Measurements from ENCODE around the gene ARMH2. TPM values are rescaled to one million over a fixed set of nuclear protein-coding genes. Genes with fewer than 3 reads are reported as not detected.

The ARMH2 gene
- total RNA-seq, 1 experiment from 2014 or later: not detected

- TF ChIP-seq CTCF (IDR thresholded peaks at IDR 0.05; ENCODE audit: insufficient read depth in 1 of 2, low read depth in 1 of 2, low read length in 1 of 2, severe bottlenecking in 1 of 2, unreplicated experiment in 1 of 2): no peak
- peaks cover 2% of the 10 kb centered on the region for H3K27me3 Mint-ChIP-seq (ENCODE audit: insufficient read depth, unreplicated experiment)
- intact Hi-C loops (cut with micrococcal nuclease; ENCODE audit: unreplicated experiment): no loop called here
- Histone ChIP-seq H3K9me3 (no peaks in the 10 kb centered on the region), H3K4me1 (no peaks in the 10 kb centered on the region), H3K36me3 (ENCODE audit: control insufficient read depth, insufficient read depth, low read length) (no peaks in the 10 kb centered on the region), H3K27me3 (replicated peaks; ENCODE audit: control insufficient read depth, insufficient read depth, low read length) (no peaks in the 10 kb centered on the region), H3K4me3 (ENCODE audit: low read depth, low read length) (no peak overlapping the region)
- no peaks in the 10 kb centered on the region for H3K4me1 Mint-ChIP-seq (ENCODE audit: low read depth, unreplicated experiment)
- no peak overlapping the region for H3K27ac Mint-ChIP-seq (ENCODE audit: unreplicated experiment)
- H3K9me3 Mint-ChIP-seq (ENCODE audit: unreplicated experiment): peaks cover under 1% of the 10 kb centered on the region
- POLR2A ChIA-PET: no interaction called here
- no TSS peak for BruUV-seq (replicated peaks)
- CTCF ChIA-PET: no interaction called here
- H3K36me3 Mint-ChIP-seq (ENCODE audit: insufficient read depth, unreplicated experiment): no peaks in the 10 kb centered on the region
- H3K4me3 Mint-ChIP-seq (ENCODE audit: unreplicated experiment): no peak overlapping the region
- no peak for DNase-seq
These were observed 41.5 kb upstream of the ARMH2 start for GRCh38 chr6:24840187-24840586.

- Histone ChIP-seq H3K4me1 (no peaks in the 10 kb centered on the region), H3K4me3 (ENCODE audit: low read depth, low read length) (no peak overlapping the region), H3K36me3 (ENCODE audit: control insufficient read depth, insufficient read depth, low read length) (no peaks in the 10 kb centered on the region), H3K9me3 (no peaks in the 10 kb centered on the region), H3K27me3 (replicated peaks; ENCODE audit: control insufficient read depth, insufficient read depth, low read length) (no peaks in the 10 kb centered on the region)
- intact Hi-C loops (cut with micrococcal nuclease; ENCODE audit: unreplicated experiment): no loop called here
- POLR2A ChIA-PET: no interaction called here
- Mint-ChIP-seq H3K27me3 (ENCODE audit: insufficient read depth, unreplicated experiment) (peaks cover 2% of the 10 kb centered on the region), H3K4me3 (ENCODE audit: unreplicated experiment) (no peak overlapping the region), H3K27ac (ENCODE audit: unreplicated experiment) (no peak overlapping the region), H3K4me1 (ENCODE audit: low read depth, unreplicated experiment) (no peaks in the 10 kb centered on the region), H3K9me3 (ENCODE audit: unreplicated experiment) (no peaks in the 10 kb centered on the region), H3K36me3 (ENCODE audit: insufficient read depth, unreplicated experiment) (no peaks in the 10 kb centered on the region)
- BruUV-seq (replicated peaks): no TSS peak
- TF ChIP-seq CTCF (IDR thresholded peaks at IDR 0.05; ENCODE audit: insufficient read depth in 1 of 2, low read depth in 1 of 2, low read length in 1 of 2, severe bottlenecking in 1 of 2, unreplicated experiment in 1 of 2): no peak
- CTCF ChIA-PET: no interaction called here
- DNase-seq: no peak
These were observed 40.3 kb upstream of the ARMH2 start for GRCh38 chr6:24838994-24839393.

GRCh38 chr6:24838081-24838480, 39.4 kb upstream of the ARMH2 start:
- no TSS peak for BruUV-seq (replicated peaks)
- H3K36me3 Mint-ChIP-seq (ENCODE audit: insufficient read depth, unreplicated experiment): no peaks in the 10 kb centered on the region
- no peak overlapping the region for H3K27ac Mint-ChIP-seq (ENCODE audit: unreplicated experiment)
- Histone ChIP-seq H3K27me3 (replicated peaks; ENCODE audit: control insufficient read depth, insufficient read depth, low read length) (no peaks in the 10 kb centered on the region), H3K4me1 (no peaks in the 10 kb centered on the region), H3K9me3 (no peaks in the 10 kb centered on the region), H3K36me3 (ENCODE audit: control insufficient read depth, insufficient read depth, low read length) (no peaks in the 10 kb centered on the region), H3K4me3 (ENCODE audit: low read depth, low read length) (no peak overlapping the region)
- DNase-seq: no peak
- POLR2A ChIA-PET: no interaction called here
- no peak for TF ChIP-seq CTCF (IDR thresholded peaks at IDR 0.05; ENCODE audit: insufficient read depth in 1 of 2, low read depth in 1 of 2, low read length in 1 of 2, severe bottlenecking in 1 of 2, unreplicated experiment in 1 of 2)
- H3K4me3 Mint-ChIP-seq (ENCODE audit: unreplicated experiment): no peak overlapping the region
- H3K4me1 Mint-ChIP-seq (ENCODE audit: low read depth, unreplicated experiment): no peaks in the 10 kb centered on the region
- peaks cover 2% of the 10 kb centered on the region for H3K27me3 Mint-ChIP-seq (ENCODE audit: insufficient read depth, unreplicated experiment)
- CTCF ChIA-PET: no interaction called here
- no peaks in the 10 kb centered on the region for H3K9me3 Mint-ChIP-seq (ENCODE audit: unreplicated experiment)
- intact Hi-C loops (cut with micrococcal nuclease; ENCODE audit: unreplicated experiment): no loop called here
